ENCODE measurements around the gene USP31. TPM values are rescaled to one million over a fixed set of nuclear protein-coding genes. Genes with fewer than 3 reads are reported as not detected.
A peak's percentile ranks its signal among the peaks of the same experiment; 100 is the strongest.

Gene USP31
- total and polyA plus RNA-seq, 2 of the 8 experiments (the other 6 are each of a cell fraction or from before 2014, with no cell fraction given) = 6.7 to 19.0 TPM

GRCh38 chr16:23149267-23149992 is at the start of gene USP31 (continued):
- TF ChIP-seq RBBP5 (IDR thresholded peaks at IDR 0.05; ENCODE audit: borderline replicate concordance, low read depth, low read length) (no peak), ASH2L (IDR thresholded peaks at IDR 0.05; ENCODE audit: low read length) (peak; percentile 72), SIX5 (IDR thresholded peaks at IDR 0.05; ENCODE audit: low read depth, low read length) (peak; percentile 82), RAD21 (IDR thresholded peaks at IDR 0.05 in 1 of 2, conservative IDR thresholded peaks at IDR 0.05 in 1 of 2; ENCODE audit: low read depth in 2 of 2, low read length in 2 of 2) (no peak; a peak in 1 of 4 replicates)
